HG03521 (cell line): ENCODE measurements around the gene TSPYL1.
A peak's percentile ranks its signal among the peaks of the same experiment; 100 is the strongest.
"Not testable (repeated sequence)": the region's sequence is repeated elsewhere in the genome, so short reads cannot be mapped to it uniquely, and the experiment has no call there.

ENCODE experiments used
- ATAC-seq: cut with Tn5 transposase; IDR thresholded peaks from one replicate; pipeline ENCODE4 v1.9.1; 2021; ENCODE audit warnings: mild to moderate bottlenecking, moderate library complexity; ENCODE audit not compliant: unreplicated experiment

The TSPYL1 gene

DNA sequence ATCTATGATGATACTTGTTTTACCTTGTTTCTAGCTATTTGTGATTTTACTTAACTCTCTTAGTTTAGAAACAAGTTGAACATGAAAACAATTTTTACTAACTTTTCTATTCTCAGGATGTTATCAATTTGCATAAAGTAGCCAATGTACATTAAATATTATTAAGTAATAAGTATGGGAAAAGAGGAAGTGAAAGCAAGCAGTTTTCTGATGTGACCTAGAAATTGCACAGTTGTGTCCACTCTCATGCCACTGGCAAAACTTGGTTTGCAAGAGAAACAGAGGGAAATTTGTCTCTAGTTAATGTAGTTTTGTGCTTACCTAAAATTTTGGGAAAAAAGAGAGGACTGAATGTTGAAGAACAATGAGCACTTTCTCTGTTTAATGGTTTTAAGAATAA lies 19.2 kb upstream of the TSPYL1 start:
- no peak for ATAC-seq

DNA sequence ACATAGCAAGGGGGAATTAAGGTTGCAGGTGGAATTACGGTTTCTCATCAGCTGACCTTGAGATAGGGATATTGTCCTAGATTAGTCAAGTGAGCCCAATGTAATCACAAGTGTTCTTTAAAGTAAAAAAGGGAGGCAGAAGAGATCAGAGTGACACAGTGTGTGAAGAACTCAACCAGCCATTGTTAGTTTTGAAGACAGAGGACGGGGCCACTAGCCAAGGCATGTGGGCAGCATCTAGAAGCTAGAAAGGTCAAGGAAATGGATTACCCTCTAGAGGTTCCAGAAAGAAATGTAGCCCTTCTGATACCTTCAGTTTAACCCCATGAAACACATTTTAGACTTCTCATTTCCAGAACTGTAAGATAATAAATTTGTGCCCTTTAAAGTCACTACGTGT lies 18.5 kb upstream of the TSPYL1 start:
- ATAC-seq: no peak

DNA sequence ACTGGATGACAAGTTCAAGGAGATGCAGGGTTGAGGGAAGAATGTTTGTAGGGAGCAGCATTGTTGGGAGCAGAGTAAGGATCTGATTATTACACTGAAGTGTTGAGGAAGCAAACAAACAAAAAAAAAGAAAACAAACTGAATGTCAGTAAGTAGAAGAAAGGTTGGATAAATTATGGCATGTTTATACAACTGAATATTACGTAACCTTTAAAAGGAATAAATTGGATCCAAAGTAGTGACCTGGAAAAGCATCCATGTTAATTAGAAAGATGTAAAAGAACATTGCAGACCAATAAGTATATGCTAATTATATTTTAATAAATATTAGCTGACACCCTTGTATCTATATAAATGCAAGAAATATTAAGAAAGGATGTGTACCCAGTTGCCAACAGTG lies 12.8 kb upstream of the TSPYL1 start:
- ATAC-seq: no peak

DNA sequence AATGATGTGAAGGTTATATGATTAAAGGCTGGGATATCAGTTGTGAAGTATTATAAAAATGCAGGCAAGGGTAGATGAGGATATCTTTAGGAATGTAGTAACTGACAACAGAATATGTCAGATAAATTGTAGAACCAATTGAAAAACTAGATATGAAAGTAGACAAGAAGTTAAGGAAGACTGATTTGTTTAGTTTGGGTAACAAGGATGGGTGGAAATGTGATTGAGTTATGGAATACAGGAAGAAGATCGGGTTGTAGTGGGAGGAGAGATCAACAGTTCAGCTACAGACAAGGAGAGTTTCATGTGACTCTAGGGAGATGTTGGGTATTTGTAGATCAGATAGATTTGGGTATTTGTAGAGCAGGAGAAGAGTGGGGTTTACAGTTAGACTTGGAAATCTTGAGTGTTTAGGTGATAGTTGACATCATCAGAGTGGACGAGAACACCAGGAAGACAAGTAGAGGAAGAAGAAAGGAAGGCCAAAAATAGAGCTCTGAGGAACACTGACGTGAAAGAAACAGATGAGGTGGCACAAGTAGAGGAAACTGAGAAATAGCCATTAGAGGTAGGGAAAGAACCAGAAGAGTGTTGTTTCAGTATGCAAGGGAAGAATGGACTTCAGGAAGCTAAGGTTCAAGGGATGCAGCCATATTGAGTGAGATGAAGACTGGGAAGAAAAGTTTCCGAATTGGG lies 12.1 kb upstream of the TSPYL1 start:
- ATAC-seq: no peak

DNA sequence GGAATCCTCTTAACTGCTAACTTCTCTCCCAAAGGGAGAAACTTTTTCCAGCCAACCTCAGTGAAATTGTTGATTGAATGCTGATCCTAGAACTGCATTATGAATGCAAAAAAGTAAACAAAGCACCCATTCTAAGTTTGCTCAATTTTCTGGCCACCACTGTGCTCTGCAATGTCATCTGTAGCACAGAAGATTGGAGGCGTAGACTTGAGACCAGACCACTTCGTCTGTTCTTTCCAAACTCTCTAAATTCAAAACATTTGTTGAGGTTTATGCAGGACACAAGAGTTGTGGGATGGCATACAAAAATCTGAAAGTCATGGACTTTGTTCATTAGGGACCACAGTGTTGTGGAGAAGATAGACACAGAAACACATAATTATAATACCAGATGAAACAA lies 11.1 kb upstream of the TSPYL1 start:
- no peak for ATAC-seq

DNA sequence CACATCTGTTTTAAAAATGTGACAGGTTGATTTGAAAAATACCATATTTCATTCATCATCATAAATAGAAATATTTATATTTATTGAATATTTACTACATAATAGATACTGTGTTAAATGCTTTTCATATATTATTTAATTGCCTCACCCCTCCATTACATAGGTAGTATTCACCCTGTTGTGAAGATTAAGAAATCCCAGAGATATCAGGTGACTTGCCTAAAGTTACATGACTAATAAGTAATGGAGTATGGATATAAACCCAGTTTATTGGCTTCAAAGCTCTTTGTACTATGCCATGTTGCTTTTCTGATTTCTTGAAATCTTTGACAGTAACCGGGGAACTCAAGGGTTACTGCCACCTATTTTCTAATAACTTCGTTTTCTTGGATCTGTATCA lies 10.1 kb upstream of the TSPYL1 start:
- no peak for ATAC-seq

DNA sequence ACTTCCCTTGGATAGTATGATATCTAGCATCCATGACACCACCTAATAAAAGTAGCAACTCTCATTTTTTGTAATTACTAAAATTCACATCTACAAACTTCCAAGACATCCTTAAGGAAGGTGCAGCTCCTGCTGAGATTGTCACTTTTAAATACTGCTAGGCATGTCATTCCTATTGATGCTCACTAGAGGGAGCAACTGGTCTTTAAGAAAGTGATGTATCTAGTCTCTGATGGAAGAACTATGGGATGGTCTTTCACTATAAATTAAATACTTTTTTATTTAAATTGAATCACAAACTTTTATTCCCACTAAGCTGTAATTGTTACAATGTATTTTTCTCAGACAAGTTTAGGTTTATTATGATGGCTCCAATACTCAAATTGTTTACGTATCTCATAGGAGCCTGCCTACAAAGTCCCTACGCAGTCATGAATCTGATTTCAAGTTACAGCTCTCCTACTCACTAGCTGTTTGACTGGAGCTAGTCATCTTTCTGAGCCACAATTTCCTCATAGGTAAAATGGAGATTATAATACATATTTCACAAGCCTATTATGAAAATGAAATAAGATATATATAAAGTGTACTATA lies 8.1 kb upstream of the TSPYL1 start:
- no peak for ATAC-seq

DNA sequence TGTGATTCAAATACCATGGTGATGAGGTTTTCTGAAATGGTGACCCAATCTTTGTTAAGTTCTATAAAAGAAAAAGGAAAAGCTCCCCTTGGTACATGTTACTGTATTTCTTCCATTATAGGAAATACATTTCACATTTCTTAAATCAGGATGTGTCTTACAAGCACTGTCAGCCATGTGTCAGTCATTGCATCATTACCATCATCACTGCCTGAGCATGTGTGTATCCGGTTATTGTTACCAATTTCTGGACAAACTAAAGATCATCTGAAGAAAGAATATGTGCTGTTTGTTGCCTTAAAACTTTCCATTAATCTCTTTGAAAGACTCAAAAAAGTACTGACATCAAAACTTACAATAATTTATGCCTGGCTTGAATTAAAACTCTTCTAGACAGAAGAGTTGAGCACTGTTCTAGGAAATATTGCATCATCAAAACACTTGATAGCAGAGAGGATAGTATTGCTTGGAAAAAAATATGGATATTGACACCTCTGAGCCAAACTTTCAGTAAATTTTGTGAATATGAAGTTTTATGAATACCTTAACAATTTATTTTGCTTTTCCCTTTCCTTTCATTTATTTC lies 7.1 kb upstream of the TSPYL1 start:
- ATAC-seq: no peak

DNA sequence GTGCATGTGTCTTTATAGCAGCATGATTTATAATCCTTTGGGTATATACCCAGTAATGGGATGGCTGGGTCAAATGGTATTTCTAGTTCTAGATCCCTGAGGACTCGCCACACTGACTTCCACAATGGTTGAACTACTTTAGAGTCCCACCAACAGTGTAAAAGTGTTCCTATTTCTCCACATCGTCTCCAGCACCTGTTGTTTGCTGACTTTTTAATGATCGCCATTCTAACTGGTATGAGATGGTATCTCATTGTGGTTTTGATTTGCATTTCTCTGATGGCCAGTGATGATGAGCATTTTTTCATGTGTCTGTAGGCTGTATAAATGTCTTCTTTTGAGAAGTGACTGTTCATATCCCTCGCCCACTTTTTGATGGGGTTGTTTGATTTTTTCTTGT lies 5.3 kb upstream of the TSPYL1 start:
- ATAC-seq: not testable (repeated sequence)

DNA sequence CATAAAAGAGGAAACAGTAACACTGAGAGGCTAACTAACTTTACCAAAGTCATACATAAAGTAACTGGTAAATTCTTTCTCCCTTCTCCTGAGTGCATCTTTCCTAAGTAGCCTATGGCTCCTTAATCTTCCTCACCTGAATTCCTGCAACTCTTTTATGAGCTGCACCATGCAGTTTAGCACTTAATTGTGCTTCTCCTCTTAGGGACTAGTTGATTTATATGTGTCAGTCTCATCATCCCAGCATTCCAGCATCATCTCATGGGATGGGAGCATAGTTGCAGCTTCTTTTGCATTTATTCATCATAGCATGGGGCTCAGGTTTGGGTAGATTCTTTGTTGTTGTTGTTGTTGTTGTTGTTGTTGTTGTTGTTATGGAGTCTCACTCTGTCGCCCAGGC lies 3.5 kb upstream of the TSPYL1 start:
- ATAC-seq: no peak

DNA sequence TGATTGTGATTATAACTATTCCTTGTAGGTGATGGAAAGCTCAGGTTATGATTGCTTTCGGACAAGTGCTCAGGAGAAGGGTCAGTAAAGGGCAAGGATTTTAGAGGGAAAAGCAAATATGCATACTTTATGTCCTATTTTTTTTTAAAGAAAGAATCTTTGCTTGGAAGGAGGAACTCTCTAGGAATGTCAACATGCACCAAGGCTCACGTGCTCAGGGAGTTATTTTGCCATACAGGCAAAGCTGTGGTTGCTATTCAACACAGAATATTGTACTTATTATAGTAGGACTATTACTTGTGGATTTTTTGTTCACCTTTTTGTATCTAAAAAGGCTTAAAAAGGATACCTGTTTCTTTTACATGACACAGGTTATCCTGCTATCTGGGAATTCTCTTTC lies 3.0 kb upstream of the TSPYL1 start:
- no peak for ATAC-seq

DNA sequence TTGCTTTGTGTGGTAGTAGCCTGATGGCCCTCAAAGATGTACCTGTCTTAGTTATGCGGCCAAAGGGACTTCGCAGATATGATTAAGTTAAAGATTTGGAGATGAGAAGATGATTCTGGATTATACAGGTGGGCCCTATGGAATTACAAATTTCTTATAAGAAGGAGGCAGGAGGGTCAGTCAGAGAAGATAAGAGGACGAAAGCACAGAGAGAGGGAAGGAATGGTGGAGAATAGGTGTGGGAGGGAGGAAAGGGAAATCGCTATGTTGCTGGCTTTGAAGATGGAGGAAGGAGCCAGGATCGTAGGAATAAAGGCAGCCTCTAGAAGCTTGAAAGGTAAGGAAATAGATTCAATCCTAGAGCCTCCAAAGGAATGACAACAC lies 1.2 kb upstream of the TSPYL1 start:
- ATAC-seq: no peak

DNA sequence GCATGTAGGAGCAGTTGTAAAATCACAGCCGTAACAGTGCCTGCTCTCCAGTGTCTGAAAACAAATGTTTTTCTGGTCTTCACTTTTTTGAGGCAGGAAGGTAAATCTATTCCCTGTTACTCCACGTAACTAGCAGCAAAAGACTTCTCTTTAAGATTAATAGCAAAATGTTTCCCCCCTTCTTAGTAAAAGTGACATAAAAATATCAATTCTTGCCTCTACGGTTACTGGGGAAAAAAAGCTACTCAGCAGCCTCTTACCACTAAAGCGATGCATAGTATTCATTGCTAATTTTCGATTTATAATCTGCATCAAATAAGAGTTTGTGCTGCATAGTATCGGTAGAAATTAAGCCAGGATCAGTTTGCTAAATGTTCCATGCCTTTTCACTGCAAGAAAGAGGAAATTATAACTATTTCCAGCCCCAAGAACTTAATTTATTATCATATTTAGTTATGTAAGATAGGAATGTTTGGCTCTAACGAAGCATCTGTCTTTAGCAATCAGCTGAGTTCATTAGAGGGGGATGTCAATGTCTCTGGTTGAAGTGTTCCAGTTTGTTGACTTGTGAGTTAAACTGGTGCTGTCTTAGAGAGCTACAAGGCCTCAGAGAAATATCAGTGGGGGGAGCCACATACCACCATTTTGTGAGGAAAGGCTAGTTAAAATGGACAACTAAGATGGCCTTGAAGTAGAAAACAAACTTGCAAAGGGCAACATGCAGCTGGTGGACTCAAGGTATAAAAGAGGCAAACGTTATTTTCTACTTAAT lies 617 bp upstream of the TSPYL1 start:
- no peak for ATAC-seq

DNA sequence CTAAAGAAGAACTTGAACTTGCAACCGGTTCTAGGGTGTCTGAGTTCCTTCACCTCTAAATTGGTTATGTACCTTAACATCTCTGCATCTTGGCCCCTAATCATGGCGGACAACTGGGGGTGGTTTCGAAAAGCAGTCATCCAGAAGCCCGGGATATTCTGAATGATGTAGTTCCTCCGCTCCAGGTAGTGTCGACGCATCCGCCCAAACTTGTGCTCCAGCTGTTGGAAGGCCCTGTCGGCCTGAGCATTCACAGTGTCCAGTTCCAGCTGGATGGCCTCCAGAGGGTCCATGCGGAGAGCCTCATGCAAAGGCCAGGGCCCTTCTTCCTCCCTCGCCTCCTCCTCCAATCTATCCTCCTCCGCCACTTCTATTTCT lies 887 bp downstream of the TSPYL1 start:
- no peak for ATAC-seq

DNA sequence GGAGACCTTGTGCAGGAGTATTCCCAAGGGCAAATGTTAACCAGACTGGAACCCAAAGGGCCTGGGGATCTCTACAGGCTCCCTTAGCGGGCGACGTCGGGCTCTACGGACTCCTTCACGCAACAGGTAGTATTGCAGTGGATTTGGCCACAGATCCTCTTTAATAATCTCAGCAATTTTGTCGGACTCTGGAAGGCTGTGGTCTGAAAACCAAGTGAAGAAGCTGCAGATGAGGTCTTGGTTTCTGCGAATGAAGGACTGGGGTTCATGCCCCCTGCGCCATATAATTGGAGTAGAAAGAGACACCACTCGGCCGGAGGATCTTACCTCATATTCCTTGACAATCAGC lies 1.3 kb downstream of the TSPYL1 start:
- no peak for ATAC-seq

DNA sequence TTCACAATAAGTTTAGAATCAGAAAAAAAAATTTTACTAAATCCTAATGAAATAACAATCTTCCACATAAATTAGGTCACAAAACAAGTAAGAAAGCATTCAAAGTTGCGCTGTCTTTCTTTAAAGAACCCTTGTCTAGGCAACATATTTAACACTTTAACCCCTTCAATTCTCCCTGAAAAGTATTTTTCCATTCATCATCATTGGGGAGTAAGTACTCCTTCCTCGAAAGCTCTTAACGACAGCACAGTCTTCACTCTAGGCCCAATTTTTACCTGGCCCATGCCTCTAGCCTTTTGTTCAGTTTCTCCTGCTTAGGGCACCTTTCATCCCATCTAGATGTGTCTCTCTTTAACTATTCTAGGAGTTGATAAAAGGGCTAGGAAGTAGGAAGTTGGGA lies 2.6 kb downstream of the TSPYL1 start:
- ATAC-seq: no peak

DNA sequence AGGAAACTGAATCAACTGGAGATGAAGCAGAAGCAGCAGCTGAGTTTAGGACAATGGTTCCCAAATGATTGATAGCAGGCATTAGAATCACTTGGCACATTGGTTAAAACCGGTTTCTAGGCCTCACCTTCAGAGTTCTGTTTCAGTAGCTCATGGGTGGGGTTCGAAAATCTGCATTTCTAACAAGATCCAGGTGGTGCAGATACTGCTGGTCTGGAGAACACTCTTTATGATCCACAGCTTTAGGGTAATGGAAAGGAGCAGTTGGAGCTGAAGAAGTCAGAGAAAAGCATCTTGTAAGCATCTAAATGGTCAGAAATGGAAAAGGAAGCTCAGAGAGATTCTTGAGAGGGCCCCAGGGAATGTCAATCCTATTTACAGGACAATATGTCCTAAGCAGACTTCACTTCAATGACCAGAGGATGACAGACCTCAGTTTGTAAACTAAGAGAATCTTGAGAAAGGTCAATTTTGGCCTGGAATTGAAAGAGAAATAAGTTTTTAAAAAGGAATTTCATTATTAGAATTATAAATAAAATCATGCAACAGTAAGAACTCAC lies 8.5 kb downstream of the TSPYL1 start:
- ATAC-seq: no peak

DNA sequence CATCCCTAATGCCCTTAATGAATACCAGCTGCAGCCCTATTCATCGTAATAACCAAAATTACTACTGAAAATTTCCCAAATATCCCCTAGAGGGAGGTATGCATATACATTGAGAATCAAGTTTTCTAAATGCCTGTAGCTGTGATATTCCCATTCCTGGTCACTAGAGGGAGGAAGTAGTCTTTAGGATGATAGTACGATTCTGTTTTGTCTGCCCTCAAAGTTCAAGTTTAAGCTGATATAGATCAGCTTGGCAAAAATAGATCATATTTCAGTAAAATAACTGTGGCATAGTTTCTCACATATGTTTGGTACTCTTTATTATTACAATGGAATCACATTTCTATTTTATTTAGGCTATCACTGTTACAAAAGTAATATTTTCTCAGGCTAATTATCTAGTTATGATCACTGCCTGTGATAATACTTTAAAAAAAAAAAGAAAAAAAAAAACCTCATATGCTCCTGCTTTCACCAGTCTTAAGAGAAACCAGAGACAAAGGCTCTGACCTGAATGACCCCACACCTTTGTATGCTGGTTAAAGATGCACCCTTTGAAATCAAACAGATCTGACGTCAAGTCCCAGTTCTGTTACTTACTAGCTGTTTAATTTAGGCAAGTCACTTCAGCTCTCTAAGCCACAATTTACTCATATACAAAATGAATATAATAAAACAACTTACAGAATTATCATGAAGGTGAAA lies 11.0 kb downstream of the TSPYL1 start:
- ATAC-seq: peak; percentile 69

DNA sequence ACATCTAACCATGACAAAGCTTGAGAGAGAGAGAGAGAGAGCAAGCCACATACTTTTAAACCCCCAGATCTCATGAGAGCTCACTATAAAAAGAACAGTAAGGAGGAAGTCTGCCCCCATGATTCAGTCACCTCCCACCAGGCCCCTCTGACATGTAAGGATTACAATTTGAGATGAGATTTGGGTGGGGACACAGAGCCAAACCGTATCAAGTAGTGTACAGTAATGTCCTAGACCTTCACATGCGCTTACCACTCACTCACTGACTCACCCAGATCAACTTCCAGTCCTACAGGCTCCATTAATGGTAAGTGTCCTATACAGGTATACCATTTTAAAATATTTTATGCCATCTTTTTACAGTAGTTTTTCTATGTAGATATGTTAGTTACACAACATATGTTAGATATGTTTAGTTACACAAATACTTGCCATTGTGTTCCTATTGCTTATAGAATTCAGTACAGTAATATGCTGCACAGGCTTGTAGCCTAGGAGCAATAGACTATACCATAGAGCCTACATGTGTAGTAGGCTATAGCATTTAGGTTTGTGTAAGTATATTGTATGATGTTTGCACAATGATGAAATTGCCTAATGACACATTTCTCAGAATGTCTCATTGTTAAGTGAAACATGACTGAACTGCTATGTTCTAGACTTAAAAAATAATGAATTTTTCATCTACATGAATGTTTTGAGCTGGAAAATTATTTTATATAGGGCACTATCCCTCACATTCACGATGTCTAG lies 11.7 kb downstream of the TSPYL1 start:
- no peak for ATAC-seq

DNA sequence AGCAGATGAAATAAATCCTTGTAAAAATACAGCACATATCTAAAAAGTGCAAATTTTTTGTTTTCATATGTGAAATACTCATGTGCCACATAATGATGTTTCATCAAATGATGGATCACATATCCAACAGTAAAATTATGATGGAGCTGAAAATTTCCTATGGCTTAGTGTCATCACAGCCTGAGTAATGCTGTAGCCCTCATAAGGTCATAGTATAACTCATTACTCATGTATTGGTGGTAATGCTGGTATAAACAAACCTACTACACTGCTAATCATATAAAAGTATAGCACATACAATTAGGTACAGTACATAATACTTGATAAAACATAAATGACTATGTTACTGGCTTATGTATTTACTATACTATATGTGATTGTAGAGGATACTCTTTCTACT lies 12.9 kb downstream of the TSPYL1 start:
- ATAC-seq: no peak
